Right atrium auricular region (tissue), 2 donors: Measurements from ENCODE around the gene LHPP. TPM values are rescaled to one million over a fixed set of nuclear protein-coding genes. Genes with fewer than 3 reads are reported as not detected.
A peak's percentile ranks its signal among the peaks of the same experiment; 100 is the strongest.

Experiments used
- DNase-seq: peaks from one replicate; pipeline ENCODE4 v3.0.0-alpha.2; 2019; ENCODE audit warnings: low spot score
- H3K27ac ChIP-seq, 2 donors: fragments of 200-600 bp; sonication (generic); 1 replicate in 1 of 2; 2 replicates in 1 of 2; pipeline ENCODE4 v1.5.1; 2016 to 2019
- H3K27me3 ChIP-seq, 2 donors: fragments of 200-600 bp; sonication (generic); one replicate each; pipeline versions ENCODE4 v1.5.1 to v1.6.0; 2017 to 2019
- H3K36me3 ChIP-seq: fragments of 200-600 bp; sonication (generic); one replicate; pipeline ENCODE4 v1.5.1; 2016
- H3K4me1 ChIP-seq, 2 donors: fragments of 200-600 bp; sonication (generic); one replicate each; pipeline versions ENCODE4 v1.5.1 to v1.6.0; 2017 to 2019
- H3K4me3 ChIP-seq, 2 donors: fragments of 200-600 bp; sonication (generic); 1 replicate in 1 of 2; 2 replicates in 1 of 2; pipeline ENCODE4 v1.5.1; 2017 to 2019; ENCODE audit warnings: mild to moderate bottlenecking in 1 of 2, moderate library complexity in 1 of 2
- H3K9me3 ChIP-seq, 2 donors: fragments of 200-600 bp; sonication (generic); one replicate each; pipeline ENCODE4 v1.5.1; 2019
- CTCF ChIP-seq, 2 donors: fragments of 200-600 bp; sonication (generic); IDR thresholded peaks; one replicate each; pipeline ENCODE4 v1.5.1; 2019; ENCODE audit warnings: antibody characterized with exemption in 2 of 2
- total RNA-seq, 2 donors: library from RNA; depleted of rRNA; stranded (reverse); fragments of >200 nt; gene quantifications; one replicate each; pipeline ENCODE4 v1.1.0, GENCODE V29; 2016

Gene LHPP
- total RNA-seq, 2 donors from 2014 or later, result 10.3 to 23.7 TPM

- peaks cover 0 to 91% of the 10 kb centered on the region in 2 donors for H3K4me1 ChIP-seq
- no peaks in the 10 kb centered on the region for H3K36me3 ChIP-seq
These were observed 162.8 kb downstream of the LHPP start for GRCh38 chr10:124624466-124624865.

GRCh38 chr10:124624895-124625294, 163.3 kb downstream of the LHPP start:
- Histone ChIP-seq H3K4me3 (no peak overlapping the region), H3K4me1 (peaks cover 0 to 96% of the 10 kb centered on the region in 2 donors), H3K36me3 (no peaks in the 10 kb centered on the region), H3K27me3 (no peaks in the 10 kb centered on the region), H3K27ac (peak overlapping the region; percentile 6 to 63), H3K9me3 (no peaks in the 10 kb centered on the region)
- DNase-seq, result no peak
- no peak for TF ChIP-seq CTCF (IDR thresholded peaks at IDR 0.05)

More at GRCh38 chr10:124624466-124624865, 162.8 kb downstream of the LHPP start:
- DNase-seq, result no peak
- no peaks in the 10 kb centered on the region for H3K27me3 ChIP-seq
- H3K27ac ChIP-seq, result peak overlapping the region; percentile 6 to 63
- H3K4me3 ChIP-seq, result no peak overlapping the region
- no peak for TF ChIP-seq CTCF (IDR thresholded peaks at IDR 0.05)
- H3K9me3 ChIP-seq, result no peaks in the 10 kb centered on the region

- H3K27me3 ChIP-seq, result no peaks in the 10 kb centered on the region
- TF ChIP-seq CTCF (IDR thresholded peaks at IDR 0.05), result no peak
- H3K4me3 ChIP-seq, result no peak overlapping the region
- no peaks in the 10 kb centered on the region for H3K9me3 ChIP-seq
- H3K27ac ChIP-seq, result peak overlapping the region; percentile 48 to 63
- peak; percentile 72 for DNase-seq
- peaks cover 0 to 97% of the 10 kb centered on the region in 2 donors for H3K4me1 ChIP-seq
- H3K36me3 ChIP-seq, result no peaks in the 10 kb centered on the region
These were observed 164.2 kb downstream of the LHPP start for GRCh38 chr10:124625831-124626238.

GRCh38 chr10:124626759-124627380, 165.2 kb downstream of the LHPP start:
- no peaks in the 10 kb centered on the region for H3K9me3 ChIP-seq
- H3K27ac ChIP-seq, result peak overlapping the region; percentile 48 to 63
- H3K36me3 ChIP-seq, result no peaks in the 10 kb centered on the region
- no peak overlapping the region for H3K4me3 ChIP-seq
- no peaks in the 10 kb centered on the region for H3K27me3 ChIP-seq
- DNase-seq, result no peak
- TF ChIP-seq CTCF (IDR thresholded peaks at IDR 0.05), result no peak
- peaks cover 0 to 96% of the 10 kb centered on the region in 2 donors for H3K4me1 ChIP-seq

- no peaks in the 10 kb centered on the region for H3K27me3 ChIP-seq
- peak; percentile 67 for DNase-seq
- no peaks in the 10 kb centered on the region for H3K9me3 ChIP-seq
- H3K36me3 ChIP-seq, result no peaks in the 10 kb centered on the region
- no peak overlapping the region for H3K4me3 ChIP-seq
- H3K4me1 ChIP-seq, result peaks cover 0 to 99% of the 10 kb centered on the region in 2 donors
- H3K27ac ChIP-seq, result peak overlapping the region; percentile 21 to 76
- no peak for TF ChIP-seq CTCF (IDR thresholded peaks at IDR 0.05)
These were observed 166.4 kb downstream of the LHPP start for GRCh38 chr10:124627866-124628675.
